Brain pericyte (primary cell): ENCODE results near the gene RBM38.

Source experiments
- DNase-seq: peaks from one replicate; pipeline ENCODE4 v3.0.0-alpha.2; 2012; ENCODE audit warnings: low read depth, low spot score

The RBM38 gene

DNA sequence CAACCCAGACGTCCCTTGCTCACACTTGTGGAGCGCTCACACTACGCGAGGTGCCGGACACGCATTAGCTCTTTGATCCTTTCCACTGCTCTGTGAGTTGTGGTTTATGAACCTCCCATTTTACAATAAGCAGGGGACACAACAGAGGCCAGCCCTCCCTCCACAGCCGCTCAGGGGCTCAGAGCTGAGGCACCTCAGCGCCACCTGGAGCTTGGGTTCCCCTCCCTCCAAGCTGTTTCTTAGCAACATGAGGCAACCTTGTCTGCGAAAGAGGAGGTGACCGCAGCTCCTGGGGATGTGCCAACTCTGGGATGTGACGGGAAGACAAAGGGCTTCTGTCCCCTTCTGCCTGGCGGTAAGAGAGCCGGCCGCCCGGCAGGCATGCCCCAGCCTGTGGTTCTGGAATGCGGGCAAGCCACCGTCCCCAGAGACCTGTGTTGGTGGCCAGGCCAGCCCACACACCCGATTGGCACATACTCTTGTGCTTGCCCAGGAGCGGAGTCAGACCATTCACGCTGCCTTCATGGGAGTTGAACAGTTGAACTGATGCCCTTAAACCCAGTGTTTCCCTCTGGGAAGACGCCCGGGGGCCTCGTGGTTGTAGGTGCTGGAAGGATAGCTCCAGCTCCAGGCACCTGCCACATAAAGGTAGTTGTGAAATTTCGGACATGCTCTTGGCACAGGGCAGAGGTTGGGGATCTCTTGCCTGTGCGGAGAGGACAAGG is 44.5 kb downstream of the RBM38 start:
- DNase-seq, result no peak

DNA sequence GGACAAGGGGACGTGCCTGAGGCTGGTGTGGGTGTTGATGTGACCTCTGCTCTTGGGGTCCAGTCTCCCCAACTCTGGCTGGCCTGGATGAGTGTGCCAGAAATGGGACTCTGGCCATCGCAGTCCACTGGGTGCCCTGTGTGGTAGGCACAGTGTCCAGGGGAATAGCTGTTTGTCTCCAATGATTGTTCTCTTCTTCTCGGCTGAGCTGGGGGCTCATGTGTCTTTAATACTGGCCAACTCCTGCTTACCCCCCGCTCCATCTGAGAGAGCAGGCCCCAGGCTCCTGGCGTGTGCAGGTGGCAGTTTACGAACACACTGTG is 45.0 kb downstream of the RBM38 start:
- no peak for DNase-seq

DNA sequence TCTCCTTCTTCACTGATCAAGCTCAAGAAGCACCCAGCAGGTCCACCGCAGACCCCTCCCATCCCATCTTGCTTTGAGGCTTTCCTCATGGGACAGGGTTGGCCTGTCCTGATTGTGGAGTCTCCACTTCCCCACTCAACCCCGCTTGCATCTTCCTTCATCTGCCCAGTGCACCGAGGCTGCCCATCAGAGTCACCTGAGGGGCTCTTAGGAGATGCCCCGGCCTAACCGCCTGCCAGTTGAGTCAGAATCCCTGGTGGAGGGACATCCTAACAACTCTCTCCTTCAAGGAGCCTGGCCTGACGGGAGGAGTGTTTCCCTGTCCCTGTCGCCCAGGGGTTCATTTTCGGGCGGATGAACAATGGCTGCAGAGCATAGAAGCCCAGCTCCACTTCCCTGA is 46.1 kb downstream of the RBM38 start:
- no peak for DNase-seq

DNA sequence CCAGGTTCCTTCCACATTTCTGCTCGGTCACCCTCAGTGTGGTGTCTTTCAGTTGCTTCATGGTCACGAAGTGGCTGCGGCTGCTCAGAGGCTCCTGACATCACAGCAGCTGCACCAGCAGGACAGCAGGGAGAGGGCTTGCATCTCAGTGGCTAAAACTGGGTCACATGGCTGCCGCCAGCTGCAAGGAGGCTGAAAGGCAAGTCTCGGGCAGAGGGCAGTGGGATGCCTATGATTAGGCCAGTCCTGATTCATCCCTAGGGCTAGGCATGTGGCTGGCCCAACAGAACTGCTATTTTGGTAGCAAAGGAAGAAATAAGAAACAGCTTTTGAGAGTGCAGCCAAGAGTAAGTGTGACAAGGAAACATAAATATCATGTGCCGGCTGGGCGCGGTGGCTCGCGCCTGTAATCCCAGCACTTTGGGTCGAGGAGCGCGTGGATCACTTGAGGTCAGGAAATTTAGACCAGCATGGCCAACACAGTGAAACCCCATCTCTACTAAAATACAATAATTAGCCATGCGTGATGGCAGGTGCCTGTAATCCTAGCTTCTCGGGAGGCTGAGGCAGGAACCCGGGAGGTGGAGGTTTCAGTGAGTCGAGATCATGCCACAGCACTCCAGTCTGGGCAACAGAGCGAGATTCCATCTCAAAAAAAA is 46.6 kb downstream of the RBM38 start:
- no peak for DNase-seq

DNA sequence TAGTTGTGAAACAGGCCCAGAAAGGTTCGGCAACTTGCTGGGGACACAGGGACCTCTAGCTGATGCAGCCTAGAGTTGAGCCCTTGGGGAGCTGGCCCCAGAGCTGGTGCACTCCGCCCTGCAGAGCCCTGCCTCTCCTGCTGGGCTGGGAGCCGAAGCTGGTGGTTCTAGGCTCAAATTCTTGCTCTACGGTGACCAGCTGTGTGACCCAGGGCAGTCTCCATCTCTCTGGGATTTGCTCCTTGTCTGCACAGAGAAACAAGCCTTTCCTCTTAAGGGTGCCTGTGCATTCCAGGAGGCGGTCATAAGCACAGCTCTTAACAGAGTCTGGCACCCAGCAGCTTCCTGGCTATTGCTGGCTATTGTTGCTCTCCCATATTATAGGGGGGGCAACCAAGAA is 47.4 kb downstream of the RBM38 start:
- DNase-seq, result no peak

DNA sequence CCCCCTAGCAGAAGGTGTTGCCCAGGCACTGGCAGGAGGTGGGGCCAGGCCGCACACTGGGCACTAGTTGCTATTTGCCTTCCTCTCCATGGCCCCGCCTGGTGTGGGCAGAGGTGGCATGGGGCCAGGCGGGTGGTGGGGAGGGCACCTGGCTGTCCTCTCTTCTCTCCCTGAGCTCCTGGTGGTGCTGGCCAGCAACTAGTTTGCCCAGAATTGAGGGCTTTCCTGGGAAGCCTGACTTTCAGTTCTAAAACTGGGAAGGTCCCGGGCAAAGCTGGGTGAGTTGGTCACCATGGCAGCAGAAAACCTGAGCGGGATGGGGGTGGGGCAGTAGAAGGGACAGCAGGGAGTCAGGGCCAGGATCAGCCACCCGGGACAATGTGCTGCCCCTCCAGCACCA is 48.2 kb downstream of the RBM38 start:
- DNase-seq, result no peak

DNA sequence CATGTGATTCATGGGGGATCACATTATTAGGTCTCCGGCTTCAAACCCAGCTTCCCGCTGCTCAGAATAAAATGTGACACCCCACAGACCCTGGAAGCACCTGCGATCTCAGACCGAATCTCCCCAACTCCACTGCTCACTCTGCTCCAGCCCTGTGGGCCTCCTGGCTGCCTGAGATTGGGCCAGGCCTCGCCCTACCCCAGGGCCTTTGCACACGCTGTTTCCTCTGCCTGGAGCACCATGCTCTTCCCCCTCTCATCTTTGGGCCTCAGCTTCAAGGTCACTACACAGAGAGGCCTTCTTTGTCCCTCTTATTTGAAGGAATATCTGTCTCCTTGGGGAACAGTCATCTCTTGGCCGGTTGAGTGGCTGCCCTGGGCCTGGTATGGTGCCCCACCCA is 48.8 kb downstream of the RBM38 start:
- no peak for DNase-seq

DNA sequence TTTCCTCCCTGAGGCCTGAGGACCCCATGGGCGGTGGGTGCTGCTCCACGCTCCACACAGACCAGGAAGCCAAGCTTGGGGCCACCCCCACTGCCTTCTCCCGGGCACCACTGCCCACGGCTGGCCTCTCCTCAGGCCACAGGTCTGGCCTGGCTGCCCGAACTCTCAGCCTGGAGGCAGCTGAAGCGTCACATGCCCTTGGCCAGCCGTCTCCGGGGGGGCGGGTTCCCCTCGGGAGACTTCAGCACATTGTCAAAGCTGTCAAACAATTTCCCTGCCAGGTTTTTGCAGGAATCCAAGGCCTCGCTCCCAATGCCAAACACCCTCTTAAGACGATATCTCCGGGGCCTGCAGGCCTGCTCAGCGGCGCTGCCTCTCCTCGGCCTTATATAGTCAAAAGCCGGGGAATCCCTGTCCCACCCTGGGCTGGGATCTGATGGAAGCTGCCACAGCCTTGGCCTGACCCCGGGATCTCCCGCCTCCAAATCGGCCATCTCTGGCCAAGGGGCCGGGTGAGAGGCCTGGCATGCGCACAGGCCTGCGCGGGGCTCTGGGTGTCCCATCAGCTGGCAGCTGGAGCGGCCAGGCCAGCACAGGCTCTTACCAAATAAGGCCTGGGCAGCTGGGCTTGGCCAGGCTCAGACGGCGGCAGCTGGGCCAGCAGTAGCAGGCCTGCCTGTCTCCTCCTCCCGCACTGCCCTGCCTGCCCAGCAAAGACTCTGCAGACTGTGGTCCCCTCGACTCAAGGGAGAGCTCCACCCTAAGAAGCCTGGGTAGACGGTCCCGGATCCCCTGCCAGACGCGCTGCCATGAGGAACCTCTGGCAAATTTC is 49.7 kb downstream of the RBM38 start:
- no peak for DNase-seq

DNA sequence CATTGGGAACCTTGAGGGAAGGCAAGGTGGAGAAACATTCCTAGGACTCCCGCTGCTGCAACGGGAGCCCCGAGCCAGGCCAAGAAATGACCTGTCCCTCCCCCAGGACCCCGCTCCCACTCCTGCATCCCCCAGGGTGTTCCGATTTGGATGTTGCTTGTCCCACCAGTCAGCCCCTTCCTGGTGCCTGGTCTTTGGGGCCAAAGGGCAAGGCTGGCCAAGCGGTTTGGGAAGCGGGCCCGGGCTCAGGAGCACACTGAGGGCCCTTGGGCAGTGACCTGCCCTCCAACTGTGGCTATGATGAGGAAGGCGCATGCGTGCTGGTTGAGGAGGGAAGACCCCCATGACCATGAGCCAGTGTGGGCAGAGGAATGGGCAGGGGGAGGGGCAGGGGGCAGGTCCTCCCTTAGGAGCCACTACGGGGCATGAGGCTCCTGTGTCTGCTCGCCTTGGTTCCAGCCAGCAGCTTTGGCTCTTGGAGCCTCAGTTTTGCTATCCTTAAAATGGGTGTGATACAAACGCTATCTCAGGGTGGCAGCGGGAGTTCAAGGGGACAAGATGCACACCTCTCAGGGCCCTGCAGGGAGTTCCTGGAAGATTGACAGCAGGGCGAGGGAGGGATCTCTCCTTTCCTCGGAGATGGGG is 50.4 kb downstream of the RBM38 start:
- no peak for DNase-seq

DNA sequence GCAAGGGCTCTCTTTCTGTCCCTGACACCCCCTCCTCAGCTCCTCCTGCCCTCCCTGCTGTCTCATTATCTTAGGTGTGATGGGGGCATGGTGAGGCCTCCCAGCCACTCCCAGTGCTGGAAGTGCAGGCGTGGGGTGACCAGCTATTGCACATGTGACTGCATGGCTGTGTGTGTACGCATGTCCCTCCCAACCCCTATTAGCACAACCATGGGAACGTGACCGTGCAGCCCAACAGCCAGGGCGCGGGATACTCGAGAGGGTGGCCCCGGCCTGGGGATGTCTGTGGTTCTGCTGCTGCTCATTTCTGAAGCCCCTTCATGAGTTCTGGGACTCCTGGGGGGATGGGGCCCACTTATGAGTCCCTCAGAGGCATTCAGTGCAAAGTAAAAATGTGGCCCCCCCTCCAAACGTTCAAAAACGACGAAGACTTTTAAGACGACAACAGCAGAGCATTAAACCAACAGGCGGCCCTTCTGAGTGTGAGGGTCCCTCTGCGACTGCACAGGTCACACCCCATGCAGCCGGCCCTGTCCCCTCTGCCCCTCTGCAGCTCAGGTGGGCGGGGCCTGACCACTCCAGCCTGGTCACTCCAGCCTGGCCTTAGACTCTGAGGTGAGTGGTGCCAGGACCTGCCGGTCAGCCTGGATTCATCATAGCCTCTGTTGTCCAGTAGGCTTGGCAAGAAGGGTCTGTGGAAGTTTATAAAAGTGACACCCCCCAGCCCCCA is 51.1 kb downstream of the RBM38 start:
- DNase-seq, result no peak

DNA sequence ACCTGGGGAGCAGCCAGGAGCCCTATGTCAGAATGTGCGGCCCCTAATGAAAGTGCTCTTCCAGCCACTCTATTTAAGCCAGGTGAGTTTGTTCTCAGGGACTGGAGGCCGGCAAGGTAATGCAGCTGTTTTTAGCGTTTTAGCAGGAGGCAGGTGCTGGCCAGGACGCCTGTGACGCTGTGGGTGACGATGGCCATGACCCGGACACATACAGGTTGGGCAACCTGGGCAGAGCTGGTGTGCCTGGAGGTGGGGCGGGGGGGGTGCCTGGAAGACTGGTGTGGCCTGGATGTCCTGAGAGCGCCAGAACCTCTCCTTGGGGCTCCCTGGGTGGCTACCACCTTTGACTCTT is 51.7 kb downstream of the RBM38 start:
- no peak for DNase-seq

DNA sequence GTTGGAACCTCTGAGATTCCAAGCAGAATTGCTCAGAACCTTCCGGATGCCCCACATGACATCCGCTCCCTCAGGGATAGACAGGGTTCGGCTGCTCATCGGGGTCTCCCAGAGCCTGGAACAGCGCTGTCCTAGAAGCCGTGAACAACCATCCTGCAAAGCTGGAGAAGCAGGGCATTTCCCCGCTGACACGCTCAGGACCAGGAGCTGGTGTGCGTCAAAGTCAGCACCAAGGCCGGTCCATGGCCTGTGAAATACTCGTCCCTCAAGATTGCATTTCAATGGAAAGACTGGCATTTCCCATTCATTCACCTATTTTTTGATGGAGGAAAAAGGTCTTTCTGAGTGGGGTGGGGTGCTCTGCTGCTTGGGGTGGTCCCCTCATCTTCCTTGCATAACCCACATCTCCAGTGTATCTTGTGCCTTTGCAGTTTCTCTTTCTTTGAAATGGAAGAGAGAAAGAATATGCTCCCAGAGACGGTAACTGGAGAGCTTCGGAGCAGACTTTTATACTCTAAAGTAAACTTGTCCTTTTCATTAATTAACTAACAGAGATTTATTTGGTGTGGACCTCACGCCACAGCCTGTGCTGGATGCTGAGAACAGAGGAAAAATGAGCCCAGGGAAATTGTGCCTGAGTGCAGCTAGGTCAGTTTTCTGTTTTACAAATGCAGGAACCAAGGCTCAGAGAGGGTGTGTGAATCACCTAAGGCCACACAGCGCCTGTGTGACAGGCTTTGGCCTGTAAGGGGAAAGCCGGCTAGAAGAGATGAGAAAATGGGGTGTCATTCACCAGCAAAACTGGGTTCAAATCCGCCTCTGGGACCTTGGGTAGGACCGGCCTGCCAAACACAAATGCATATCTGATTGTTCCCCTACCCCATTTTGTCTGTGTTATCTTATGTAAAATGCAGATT is 52.4 kb downstream of the RBM38 start:
- DNase-seq, result no peak

DNA sequence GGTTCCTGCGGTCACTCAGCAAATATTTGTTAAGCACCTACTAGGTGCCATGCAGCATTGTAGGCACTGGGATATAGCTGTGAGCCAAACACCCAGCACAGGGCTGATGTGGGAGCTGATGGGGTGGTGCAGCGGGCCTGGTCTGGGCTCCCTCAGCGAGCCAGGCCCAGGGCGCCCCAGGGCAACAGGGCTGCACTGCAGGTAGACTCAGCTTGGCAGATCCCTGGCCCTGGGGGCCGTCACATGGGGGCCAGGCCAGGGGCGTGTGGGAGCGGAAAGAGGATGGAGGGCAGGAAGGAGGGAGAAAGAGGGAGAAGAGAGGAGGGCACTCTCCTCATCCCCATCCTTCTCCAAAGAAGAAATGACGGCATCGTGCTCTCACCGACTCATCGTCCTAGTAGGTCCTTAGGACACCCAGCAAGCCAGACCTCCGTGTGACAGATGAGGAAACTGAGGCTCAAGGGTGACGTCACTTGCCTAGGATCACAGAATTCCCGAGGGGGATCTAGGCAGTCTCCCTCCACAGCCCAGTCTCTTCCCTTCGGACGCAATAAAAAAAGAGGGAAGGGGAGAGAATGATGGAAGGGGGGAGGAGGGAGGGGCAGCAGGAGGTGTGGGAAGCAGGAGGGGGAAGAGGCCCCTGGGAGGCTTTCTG is 53.3 kb downstream of the RBM38 start:
- DNase-seq, result no peak

DNA sequence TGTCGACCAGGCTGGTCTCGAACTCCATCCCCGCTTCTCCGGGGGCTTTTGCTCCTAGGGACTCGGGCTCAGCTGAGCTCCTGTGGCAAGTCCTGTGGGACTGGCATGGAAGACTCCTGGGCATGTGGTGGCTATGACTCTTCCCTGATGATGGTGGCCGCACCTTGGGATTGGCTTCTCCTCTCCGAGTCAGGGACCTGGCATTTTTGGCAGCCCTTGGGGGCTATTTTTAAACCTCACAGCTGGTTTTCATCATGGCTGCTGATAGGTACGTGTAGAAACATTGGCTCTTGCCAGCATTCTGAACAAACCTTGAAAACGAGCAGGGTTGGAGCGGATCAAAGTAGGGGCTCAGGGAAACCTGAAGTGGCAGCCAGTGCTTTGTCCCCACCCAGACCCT is 54.1 kb downstream of the RBM38 start:
- no peak for DNase-seq

DNA sequence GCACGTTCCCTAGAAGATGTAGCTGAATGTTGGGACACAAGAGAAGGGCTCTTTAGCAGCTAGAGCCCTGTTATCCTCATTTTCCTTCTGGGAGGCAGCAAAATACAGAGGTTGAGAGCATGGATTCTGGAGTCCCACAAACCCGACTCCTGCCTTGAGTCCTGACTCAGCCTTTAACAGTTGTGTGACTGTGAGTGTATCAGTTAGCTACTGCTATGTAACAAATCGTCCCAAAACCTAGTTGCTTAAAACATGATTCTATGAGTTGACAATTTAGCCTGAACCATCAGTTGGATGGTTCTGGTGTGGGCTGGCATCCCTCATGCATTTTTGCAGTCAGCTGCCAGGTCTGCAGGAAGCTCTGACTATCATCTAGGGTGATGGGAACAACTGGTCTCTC is 54.6 kb downstream of the RBM38 start:
- no peak for DNase-seq

DNA sequence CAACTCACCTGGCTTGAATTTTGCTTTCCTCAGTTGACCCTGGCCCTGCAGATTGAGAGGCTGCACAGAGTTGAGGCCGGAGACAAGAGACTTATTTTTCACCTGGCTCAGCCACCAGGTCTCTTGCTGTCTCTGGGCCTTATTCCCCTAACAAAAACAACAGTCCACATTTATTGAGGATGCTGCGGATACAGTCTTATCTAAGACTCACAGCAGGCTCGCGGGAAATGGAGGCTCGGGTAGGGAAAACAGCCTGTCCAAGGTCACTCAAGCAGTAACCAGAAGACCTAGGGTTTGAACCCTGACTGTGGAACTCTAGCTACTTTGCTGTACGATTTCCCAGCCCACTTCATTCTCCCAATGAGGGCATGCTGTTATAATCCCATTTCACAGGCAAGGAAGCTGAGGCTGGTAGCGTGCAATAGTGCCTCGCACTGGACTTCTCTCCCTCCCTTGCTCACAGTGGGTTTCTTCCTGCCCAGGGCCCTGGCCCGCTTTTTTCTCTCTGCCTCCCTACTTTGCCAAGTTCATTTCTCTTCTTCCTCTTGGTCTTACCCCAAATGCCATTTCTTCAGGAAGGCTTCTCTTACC is 57.7 kb downstream of the RBM38 start:
- DNase-seq, result no peak

DNA sequence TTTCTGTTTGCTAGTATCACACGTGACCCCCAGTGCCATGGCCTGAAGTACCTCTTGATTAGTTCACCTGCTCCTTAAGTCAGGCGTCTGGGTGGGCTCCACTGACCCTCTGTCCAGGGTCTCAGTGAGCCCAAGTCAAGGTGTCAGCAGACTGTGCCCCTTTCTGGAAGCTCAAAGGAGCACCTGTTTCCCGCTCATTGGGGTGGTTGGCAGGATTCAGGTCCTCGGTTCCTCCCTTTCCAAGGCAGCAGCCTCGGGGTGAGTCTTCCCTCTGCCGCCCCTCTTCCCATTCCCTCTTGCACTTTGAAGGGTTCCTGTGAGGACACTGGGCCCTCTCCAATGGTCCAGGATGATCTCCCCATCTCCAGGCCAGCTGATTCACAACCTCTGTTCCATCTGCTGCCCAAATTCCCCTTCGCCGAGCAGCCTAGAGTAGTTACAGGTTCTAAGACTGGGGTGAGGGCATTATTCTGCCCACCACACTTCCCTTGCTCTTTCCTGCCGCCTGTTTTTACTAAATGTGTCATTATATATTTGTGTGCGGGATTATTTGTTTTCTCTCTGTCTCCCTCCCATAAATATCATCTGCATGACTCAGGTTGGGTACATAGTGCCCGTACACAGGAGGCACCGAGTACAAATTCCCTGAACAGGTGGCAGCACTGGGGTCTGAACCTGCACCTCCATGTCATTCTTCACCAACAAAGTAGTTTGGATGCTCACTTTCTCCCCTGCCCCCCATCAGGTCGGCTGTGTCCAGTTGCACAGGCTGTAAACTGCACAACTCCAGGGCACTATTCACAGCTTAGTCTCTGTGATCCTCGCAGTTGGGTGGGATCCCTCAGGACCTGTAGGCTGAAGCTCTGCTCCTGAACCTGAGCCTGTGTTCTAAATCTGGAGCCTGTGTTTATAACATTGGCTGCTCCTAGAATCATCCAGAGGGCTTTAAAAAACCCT is 58.5 kb downstream of the RBM38 start:
- DNase-seq, result no peak

DNA sequence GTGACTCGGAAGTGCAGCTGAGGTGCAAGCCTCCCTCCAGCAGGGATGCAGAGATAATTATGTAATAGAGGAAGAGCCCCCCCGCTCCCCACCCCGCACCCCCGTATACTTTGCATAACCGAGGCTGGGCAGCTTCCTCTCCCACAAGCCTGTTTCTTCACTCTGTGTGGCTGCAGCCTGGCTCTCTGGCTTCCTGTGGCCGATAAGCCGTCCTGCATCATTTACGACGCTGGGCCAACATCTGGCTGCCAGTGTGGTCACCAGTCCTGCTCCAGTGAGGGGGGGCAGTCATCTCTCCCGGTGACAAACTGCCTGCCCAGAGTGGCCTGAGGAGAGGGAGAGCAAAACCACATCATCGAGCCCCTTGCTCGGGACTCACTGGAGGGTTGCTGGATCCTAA is 59.2 kb downstream of the RBM38 start:
- DNase-seq, result no peak

DNA sequence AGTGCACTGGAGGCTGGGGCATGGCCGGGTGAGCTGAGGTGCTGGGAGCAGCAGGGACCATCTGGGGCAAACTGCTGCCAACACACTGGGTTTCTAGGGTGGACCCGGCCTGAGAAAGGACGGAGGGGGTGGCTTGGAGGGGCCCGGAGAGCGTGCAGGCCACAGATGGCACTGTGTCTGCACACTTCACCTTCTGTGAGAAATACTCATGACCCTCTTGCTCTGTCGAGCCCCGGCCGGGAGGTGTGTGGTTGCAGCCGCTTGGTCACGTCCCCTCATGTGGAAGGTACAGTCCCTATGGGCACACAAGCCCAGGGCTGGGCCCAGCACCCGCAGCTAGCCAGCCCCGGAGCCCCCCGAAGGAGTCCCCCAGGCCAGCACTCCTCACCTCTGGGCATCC is 59.7 kb downstream of the RBM38 start:
- no peak for DNase-seq
